GM12878 (cell line): ENCODE results near the gene LETM1. TPM values are rescaled to one million over a fixed set of nuclear protein-coding genes. Genes with fewer than 3 reads are reported as not detected.
A peak's percentile ranks its signal among the peaks of the same experiment; 100 is the strongest.

Experiments
- CBX3 ChIP-seq: fragments of 200-600 bp; sonication (generic); IDR thresholded peaks from 2 replicates; pipeline ENCODE4 v1.6.1; 2016; ENCODE audit warnings: low read depth, borderline replicate concordance
- HCFC1 ChIP-seq: fragments of 150-350 bp; IDR thresholded peaks from 2 replicates; pipeline ENCODE4 v1.6.1; 2014; ENCODE audit warnings: low read length
- MAX ChIP-seq: IDR thresholded peaks from 2 replicates; pipeline ENCODE4 v1.6.1; 2012; ENCODE audit warnings: low read depth, low read length, improper control_type of control experiment
- NFYB ChIP-seq: IDR thresholded peaks from 2 replicates; pipeline ENCODE4 v1.6.1; 2011; ENCODE audit warnings: low read depth, mild to moderate bottlenecking, low read length, improper control_type of control experiment, moderate library complexity; ENCODE audit not compliant: insufficient read depth
- NKRF ChIP-seq: fragments of 450-650 bp; conservative IDR thresholded peaks from 2 replicates; pipeline ENCODE4 v1.6.1; 2017; ENCODE audit warnings: mild to moderate bottlenecking, moderate library complexity
- NRF1 ChIP-seq: conservative IDR thresholded peaks from 2 replicates; pipeline ENCODE4 v1.6.1; 2011; ENCODE audit warnings: mild to moderate bottlenecking, low read depth, low read length, improper control_type of control experiment
- POLR2AphosphoS2 ChIP-seq: IDR thresholded peaks from 2 replicates; pipeline ENCODE4 v1.6.1; 2011; ENCODE audit warnings: low read depth, mild to moderate bottlenecking, low read length, improper control_type of control experiment, moderate library complexity
- RELA ChIP-seq: fragments of 450-650 bp; IDR thresholded peaks from 2 replicates; pipeline ENCODE4 v1.8.0; 2014; ENCODE audit warnings: borderline replicate concordance; ENCODE audit not compliant: partially characterized antibody
- SREBF1 ChIP-seq: IDR thresholded peaks from 2 replicates; pipeline ENCODE4 v1.6.1; 2012; ENCODE audit warnings: mild to moderate bottlenecking, low read length
- STAT1 ChIP-seq: fragments of 450-650 bp; conservative IDR thresholded peaks from 2 replicates; pipeline ENCODE4 v1.6.1; 2014; ENCODE audit warnings: antibody characterized with exemption, mild to moderate bottlenecking
- TCF12 ChIP-seq: IDR thresholded peaks from 2 replicates; pipeline ENCODE4 v1.6.1; 2011; ENCODE audit warnings: low read depth, mild to moderate bottlenecking, low read length
- WRNIP1 ChIP-seq: IDR thresholded peaks from 2 replicates; pipeline ENCODE4 v1.6.1; 2011; ENCODE audit warnings: low read depth, low read length, improper control_type of control experiment, borderline replicate concordance
- ZBED1 ChIP-seq: IDR thresholded peaks from 2 replicates; pipeline ENCODE4 v1.6.1; 2016; ENCODE audit warnings: borderline replicate concordance
- ZNF207 ChIP-seq: fragments of 450-650 bp; IDR thresholded peaks from 2 replicates; pipeline ENCODE4 v1.6.1; 2014; ENCODE audit warnings: antibody characterized with exemption, mild to moderate bottlenecking, borderline replicate concordance
- ZNF384 ChIP-seq: IDR thresholded peaks from 2 replicates; pipeline ENCODE4 v1.6.1; 2012; ENCODE audit warnings: low read depth, mild to moderate bottlenecking, low read length, improper control_type of control experiment, borderline replicate concordance
- ZZZ3 ChIP-seq: IDR thresholded peaks from 2 replicates; pipeline ENCODE4 v1.6.1; 2011; ENCODE audit warnings: low read depth; ENCODE audit not compliant: control insufficient read depth, insufficient read length
- polyA plus RNA-seq, 11 experiments: library from polyadenylated mRNA; depleted of rRNA in 4 of 11; unstranded in 6 of 11; stranded (reverse) in 5 of 11; fragments of >200 nt; fragmentation: Nextera tagmentation in 4 of 11; fragmentation: Illumina TruSeq in 1 of 11; extraction: Ambion mirVana in 4 of 11; extraction: Trizol in 1 of 11; gene quantifications; 1 replicate in 1 of 11; 2 replicates in 10 of 11; pipeline versions ENCODE4 v1.2.1 to v1.2.3, GENCODE V29; 2011 to 2016; ENCODE audit warnings: inconsistent platforms in 2 of 11, missing spikeins in 2 of 11, low read depth in 1 of 11
- total RNA-seq, 4 experiments: library from RNA; depleted of rRNA in 3 of 4; stranded (reverse); fragments of >200 nt in 3 of 4; fragmentation: Illumina TruSeq in 1 of 4; extraction: Trizol in 1 of 4; gene quantifications; 2 replicates each; pipeline versions ENCODE4 v1.2.1 to v1.2.3, GENCODE V29; 2013 to 2021
- TF ChIP-seq, protein P1 (sequence below): fragments of 450-650 bp; IDR thresholded peaks from 2 replicates; pipeline ENCODE4 v1.6.1; 2014; ENCODE audit warnings: mild to moderate bottlenecking
- TF ChIP-seq, protein P2 (sequence below): IDR thresholded peaks from 2 replicates; pipeline ENCODE4 v1.6.1; 2011; ENCODE audit warnings: borderline replicate concordance, low read depth, mild to moderate bottlenecking, moderate library complexity, mixed read lengths, low read length; ENCODE audit not compliant: insufficient read depth; ENCODE audit errors: extremely low read length
- TF ChIP-seq, protein P3 (sequence below): fragments of 450-650 bp; formaldehyde crosslinking; IDR thresholded peaks from 2 replicates; pipeline ENCODE4 v1.4.0; 2022; ENCODE audit warnings: mild to moderate bottlenecking, moderate library complexity

The LETM1 gene
- total and polyA plus RNA-seq, 10 of the 15 experiments (the other 5 are each of a cell fraction or from before 2014, with no cell fraction given): 2.6 to 65.2 (median 30.2) TPM

DNA sequence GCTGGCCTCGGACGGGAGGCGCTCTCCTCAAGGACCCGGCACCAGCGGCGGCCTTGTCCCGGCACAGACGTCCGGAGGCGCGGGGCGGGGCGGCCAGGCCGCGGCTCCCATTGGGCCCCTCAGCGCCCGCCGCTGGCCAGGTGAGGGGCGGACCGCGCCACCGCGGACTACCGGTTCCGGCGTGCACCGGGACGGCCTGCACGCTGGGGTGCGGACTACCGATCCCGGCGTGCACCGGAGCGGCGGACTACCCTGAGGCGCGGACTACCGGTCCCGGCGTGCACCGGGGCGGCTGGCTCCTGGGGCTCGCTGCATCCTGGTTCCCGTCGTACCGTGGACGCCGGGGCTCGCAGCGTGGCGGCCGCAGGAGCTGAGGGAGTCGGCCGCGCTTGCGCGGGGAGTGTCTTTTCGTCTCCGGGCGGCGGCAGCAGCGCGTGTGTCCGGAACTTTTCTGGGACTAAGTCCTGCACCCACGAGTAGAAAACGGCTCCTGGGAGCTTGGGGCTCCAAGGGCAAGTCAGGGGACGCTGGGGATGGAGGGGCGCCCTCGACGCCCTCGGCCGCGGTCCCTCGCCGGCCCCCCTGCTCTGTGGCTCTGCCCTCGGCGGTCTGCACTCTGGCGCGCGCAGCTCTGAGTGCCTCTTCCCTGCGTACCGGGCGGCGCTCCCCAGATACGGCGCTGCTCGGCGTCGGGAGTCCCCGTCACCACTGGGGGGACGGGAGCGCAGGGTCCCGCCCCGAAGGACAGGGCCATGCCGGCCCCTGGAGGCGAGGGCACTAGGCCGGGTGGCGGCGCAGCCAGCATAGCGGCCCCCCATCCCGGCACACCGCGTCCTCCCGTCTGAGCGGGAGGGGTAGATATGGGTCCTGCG, at the start of gene LETM1 (continued):
- TF ChIP-seq, protein P1, sequence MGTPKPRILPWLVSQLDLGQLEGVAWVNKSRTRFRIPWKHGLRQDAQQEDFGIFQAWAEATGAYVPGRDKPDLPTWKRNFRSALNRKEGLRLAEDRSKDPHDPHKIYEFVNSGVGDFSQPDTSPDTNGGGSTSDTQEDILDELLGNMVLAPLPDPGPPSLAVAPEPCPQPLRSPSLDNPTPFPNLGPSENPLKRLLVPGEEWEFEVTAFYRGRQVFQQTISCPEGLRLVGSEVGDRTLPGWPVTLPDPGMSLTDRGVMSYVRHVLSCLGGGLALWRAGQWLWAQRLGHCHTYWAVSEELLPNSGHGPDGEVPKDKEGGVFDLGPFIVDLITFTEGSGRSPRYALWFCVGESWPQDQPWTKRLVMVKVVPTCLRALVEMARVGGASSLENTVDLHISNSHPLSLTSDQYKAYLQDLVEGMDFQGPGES: peak; percentile 62
- TF ChIP-seq NFYB (no peak), ZBED1 (no peak), HCFC1 (peak; percentile 97), WRNIP1 (no peak), MAX (peak; percentile 66; the same call in 1 of the 2 replicates), RELA (peak; percentile 33), ZZZ3 (no peak), NRF1 (peak; percentile 45), CBX3 (no peak), NKRF (no peak; the same call in 1 of the 2 replicates), SREBF1 (peak; percentile 71), STAT1 (no peak), ZNF384 (no peak), TCF12 (0 out of 2 replicates have a peak, but pooled peaks have one; percentile 23), POLR2AphosphoS2 (no peak), ZNF207 (peak; percentile 60)
- TF ChIP-seq, protein P2, sequence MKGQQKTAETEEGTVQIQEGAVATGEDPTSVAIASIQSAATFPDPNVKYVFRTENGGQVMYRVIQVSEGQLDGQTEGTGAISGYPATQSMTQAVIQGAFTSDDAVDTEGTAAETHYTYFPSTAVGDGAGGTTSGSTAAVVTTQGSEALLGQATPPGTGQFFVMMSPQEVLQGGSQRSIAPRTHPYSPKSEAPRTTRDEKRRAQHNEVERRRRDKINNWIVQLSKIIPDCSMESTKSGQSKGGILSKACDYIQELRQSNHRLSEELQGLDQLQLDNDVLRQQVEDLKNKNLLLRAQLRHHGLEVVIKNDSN: peak; percentile 38
- TF ChIP-seq, protein P3, sequence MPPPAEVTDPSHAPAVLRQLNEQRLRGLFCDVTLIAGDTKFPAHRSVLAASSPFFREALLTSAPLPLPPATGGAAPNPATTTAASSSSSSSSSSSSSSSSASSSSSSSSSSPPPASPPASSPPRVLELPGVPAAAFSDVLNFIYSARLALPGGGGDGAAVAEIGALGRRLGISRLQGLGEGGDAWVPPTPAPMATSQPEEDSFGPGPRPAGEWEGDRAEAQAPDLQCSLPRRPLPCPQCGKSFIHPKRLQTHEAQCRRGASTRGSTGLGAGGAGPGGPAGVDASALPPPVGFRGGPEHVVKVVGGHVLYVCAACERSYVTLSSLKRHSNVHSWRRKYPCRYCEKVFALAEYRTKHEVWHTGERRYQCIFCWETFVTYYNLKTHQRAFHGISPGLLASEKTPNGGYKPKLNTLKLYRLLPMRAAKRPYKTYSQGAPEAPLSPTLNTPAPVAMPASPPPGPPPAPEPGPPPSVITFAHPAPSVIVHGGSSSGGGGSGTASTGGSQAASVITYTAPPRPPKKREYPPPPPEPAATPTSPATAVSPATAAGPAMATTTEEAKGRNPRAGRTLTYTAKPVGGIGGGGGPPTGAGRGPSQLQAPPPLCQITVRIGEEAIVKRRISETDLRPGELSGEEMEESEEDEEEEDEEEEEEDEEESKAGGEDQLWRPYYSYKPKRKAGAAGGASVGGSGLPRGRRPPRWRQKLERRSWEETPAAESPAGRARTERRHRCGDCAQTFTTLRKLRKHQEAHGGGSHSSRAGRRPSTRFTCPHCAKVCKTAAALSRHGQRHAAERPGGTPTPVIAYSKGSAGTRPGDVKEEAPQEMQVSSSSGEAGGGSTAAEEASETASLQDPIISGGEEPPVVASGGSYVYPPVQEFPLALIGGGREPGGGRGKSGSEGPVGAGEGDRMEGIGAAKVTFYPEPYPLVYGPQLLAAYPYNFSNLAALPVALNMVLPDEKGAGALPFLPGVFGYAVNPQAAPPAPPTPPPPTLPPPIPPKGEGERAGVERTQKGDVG (CRISPR knock-in tag): no peak
